SJCRH30 (cell line): ENCODE data around the gene HOXD8. TPM values are rescaled to one million over a fixed set of nuclear protein-coding genes. Genes with fewer than 3 reads are reported as not detected.

ENCODE experiments used
- DNase-seq, 2 experiments: peaks; one replicate each; pipeline ENCODE4 v3.0.0-alpha.2; 2015 to 2020
- H3K27ac ChIP-seq: fragments of 250-450 bp; sonication (Bioruptor Pico); 2 replicates; pipeline ENCODE4 v1.5.1; 2020; ENCODE audit warnings: mild to moderate bottlenecking, moderate library complexity
- H3K27me3 ChIP-seq: fragments of 250-450 bp; sonication (Bioruptor Pico); 2 replicates; pipeline ENCODE4 v1.5.1; 2020; ENCODE audit warnings: mild to moderate bottlenecking, moderate library complexity
- H3K36me3 ChIP-seq: fragments of 250-450 bp; sonication (Bioruptor Pico); 2 replicates; pipeline ENCODE4 v1.5.1; 2020; ENCODE audit warnings: mild to moderate bottlenecking, moderate library complexity
- H3K4me1 ChIP-seq: fragments of 250-450 bp; sonication (Bioruptor Pico); 2 replicates; pipeline ENCODE4 v1.5.1; 2020; ENCODE audit warnings: mild to moderate bottlenecking, moderate library complexity
- H3K4me3 ChIP-seq: fragments of 250-450 bp; sonication (Bioruptor Pico); 2 replicates; pipeline ENCODE4 v1.5.1; 2020; ENCODE audit warnings: mild to moderate bottlenecking, moderate library complexity
- H3K9me3 ChIP-seq: fragments of 250-450 bp; sonication (Bioruptor Pico); replicated peaks from 2 replicates; pipeline ENCODE4 v1.5.1; 2020; ENCODE audit warnings: mild to moderate bottlenecking, moderate library complexity
- total RNA-seq: library from RNA; depleted of rRNA; stranded (reverse); fragments of >200 nt; shearing (Covaris generic); gene quantifications from 2 replicates; pipeline ENCODE4 v1.2.3, GENCODE V29; 2014

The HOXD8 gene
- total RNA-seq, 1 experiment from 2014 or later, result 9.9 TPM

GRCh38 chr2:176155356-176156044 is 26.0 kb downstream of the HOXD8 start:
- H3K4me3 ChIP-seq, result no peak overlapping the region

GRCh38 chr2:176156301-176156806 is 26.8 kb downstream of the HOXD8 start:
- no peak overlapping the region for H3K4me3 ChIP-seq
- no peaks in the 10 kb centered on the region for H3K4me1 ChIP-seq
- H3K27ac ChIP-seq, result no peak overlapping the region
- no peaks in the 10 kb centered on the region for H3K9me3 ChIP-seq
- no peaks in the 10 kb centered on the region for H3K27me3 ChIP-seq
- no peaks in the 10 kb centered on the region for H3K36me3 ChIP-seq
- no peak for DNase-seq

More at GRCh38 chr2:176155356-176156044, 26.0 kb downstream of the HOXD8 start:
- Histone ChIP-seq H3K9me3 (no peaks in the 10 kb centered on the region), H3K36me3 (no peaks in the 10 kb centered on the region), H3K27me3 (no peaks in the 10 kb centered on the region), H3K27ac (no peak overlapping the region), H3K4me1 (no peaks in the 10 kb centered on the region)
- DNase-seq, result no peak

GRCh38 chr2:176156807-176157498 is 27.4 kb downstream of the HOXD8 start, which contains the start of gene HOXD3:
HOXD3 (plus strand) TSS chr2:176157307; CDS start chr2:176169115, 11,808 bp downstream.
- no peak within 1 kb of the TSS for H3K27ac ChIP-seq
- H3K4me1 ChIP-seq, result no peaks in the 10 kb centered on the region
- DNase-seq, result no peak
- no peaks in the 10 kb centered on the region for H3K9me3 ChIP-seq
- no peaks in the 10 kb centered on the region for H3K27me3 ChIP-seq
- no peak within 1 kb of the TSS for H3K4me3 ChIP-seq
- no peaks in the 10 kb centered on the region for H3K36me3 ChIP-seq

GRCh38 chr2:176157499-176158185 is 28.1 kb downstream of the HOXD8 start:
- H3K27ac ChIP-seq, result no peak overlapping the region
- no peaks in the 10 kb centered on the region for H3K27me3 ChIP-seq
- no peak overlapping the region for H3K4me3 ChIP-seq
- no peaks in the 10 kb centered on the region for H3K9me3 ChIP-seq
- no peaks in the 10 kb centered on the region for H3K4me1 ChIP-seq
- DNase-seq, result no peak
- no peaks in the 10 kb centered on the region for H3K36me3 ChIP-seq

- Histone ChIP-seq H3K9me3 (no peaks in the 10 kb centered on the region), H3K4me3 (no peak overlapping the region), H3K36me3 (no peaks in the 10 kb centered on the region), H3K27ac (no peak overlapping the region), H3K27me3 (no peaks in the 10 kb centered on the region), H3K4me1 (no peaks in the 10 kb centered on the region)
- no peak for DNase-seq
These were observed 28.7 kb downstream of the HOXD8 start for GRCh38 chr2:176158186-176158591.

- H3K27ac ChIP-seq, result no peak overlapping the region
- no peaks in the 10 kb centered on the region for H3K9me3 ChIP-seq
- H3K36me3 ChIP-seq, result no peaks in the 10 kb centered on the region
- no peaks in the 10 kb centered on the region for H3K27me3 ChIP-seq
- no peak overlapping the region for H3K4me3 ChIP-seq
- DNase-seq, result no peak
- no peaks in the 10 kb centered on the region for H3K4me1 ChIP-seq
These were observed 29.6 kb downstream of the HOXD8 start for GRCh38 chr2:176158855-176159662.

GRCh38 chr2:176159663-176160250 is 30.3 kb downstream of the HOXD8 start:
- no peak for DNase-seq
- H3K36me3 ChIP-seq, result no peaks in the 10 kb centered on the region
- H3K27ac ChIP-seq, result no peak overlapping the region
- no peak overlapping the region for H3K4me3 ChIP-seq
- H3K4me1 ChIP-seq, result no peaks in the 10 kb centered on the region
- H3K9me3 ChIP-seq, result no peaks in the 10 kb centered on the region
- no peaks in the 10 kb centered on the region for H3K27me3 ChIP-seq

GRCh38 chr2:176160251-176160985 is 30.9 kb downstream of the HOXD8 start:
- DNase-seq, result no peak
- no peaks in the 10 kb centered on the region for H3K27me3 ChIP-seq
- no peak overlapping the region for H3K4me3 ChIP-seq
- H3K9me3 ChIP-seq, result no peaks in the 10 kb centered on the region
- H3K4me1 ChIP-seq, result no peaks in the 10 kb centered on the region
- H3K27ac ChIP-seq, result no peak overlapping the region
- no peaks in the 10 kb centered on the region for H3K36me3 ChIP-seq

- DNase-seq, result no peak
- Histone ChIP-seq H3K27ac (no peak overlapping the region), H3K4me1 (no peaks in the 10 kb centered on the region), H3K9me3 (no peaks in the 10 kb centered on the region), H3K36me3 (no peaks in the 10 kb centered on the region), H3K4me3 (no peak overlapping the region), H3K27me3 (0 out of 2 replicates have a peak, but pooled peaks cover 7% of the 10 kb centered on the region)
These were observed 31.7 kb downstream of the HOXD8 start for GRCh38 chr2:176160986-176161824.

- H3K4me3 ChIP-seq, result no peak overlapping the region
- DNase-seq, result no peak
- H3K4me1 ChIP-seq, result no peaks in the 10 kb centered on the region
- H3K9me3 ChIP-seq, result no peaks in the 10 kb centered on the region
- no peak overlapping the region for H3K27ac ChIP-seq
- no peaks in the 10 kb centered on the region for H3K36me3 ChIP-seq
- H3K27me3 ChIP-seq, result 0 out of 2 replicates have a peak, but pooled peaks cover 7% of the 10 kb centered on the region
These were observed 32.5 kb downstream of the HOXD8 start for GRCh38 chr2:176161825-176162626.

- H3K36me3 ChIP-seq, result no peaks in the 10 kb centered on the region
- H3K9me3 ChIP-seq, result no peaks in the 10 kb centered on the region
- DNase-seq, result no peak
- H3K27ac ChIP-seq, result no peak overlapping the region
- no peak overlapping the region for H3K4me3 ChIP-seq
- H3K27me3 ChIP-seq, result 0 out of 2 replicates have a peak, but pooled peaks cover 7% of the 10 kb centered on the region
- no peaks in the 10 kb centered on the region for H3K4me1 ChIP-seq
These were observed 33.6 kb downstream of the HOXD8 start for GRCh38 chr2:176162911-176163671.

- Histone ChIP-seq H3K9me3 (no peaks in the 10 kb centered on the region), H3K27me3 (0 out of 2 replicates have a peak, but pooled peaks cover 7% of the 10 kb centered on the region), H3K27ac (no peak overlapping the region), H3K4me3 (no peak overlapping the region), H3K36me3 (no peaks in the 10 kb centered on the region), H3K4me1 (no peaks in the 10 kb centered on the region)
- no peak for DNase-seq
These were observed 34.2 kb downstream of the HOXD8 start for GRCh38 chr2:176163672-176164056.
